SU-DHL-6 (cell line): ENCODE results near the gene SLC34A3.

Experiments used
- H2AFZ ChIP-seq: fragments of 200-600 bp; sonication (generic); 2 replicates; pipeline ENCODE4 v1.6.1; 2014; ENCODE audit warnings: low read depth, mild to moderate bottlenecking, moderate library complexity, mixed read lengths, antibody characterized with exemption, low read length; ENCODE audit not compliant: severe bottlenecking
- H3F3A ChIP-seq: fragments of 200-600 bp; shearing (Covaris generic); 2 replicates; pipeline ENCODE4 v1.6.0; 2016; ENCODE audit warnings: antibody characterized with exemption, mild to moderate bottlenecking; ENCODE audit not compliant: insufficient read depth
- H3K27ac ChIP-seq: fragments of 200-600 bp; sonication (generic); 2 replicates; pipeline ENCODE4 v1.5.1; 2016; ENCODE audit warnings: low read depth, mild to moderate bottlenecking, low read length, moderate library complexity, mixed read lengths
- H3K27me3 ChIP-seq: fragments of 200-600 bp; sonication (generic), shearing (Covaris generic); 2 replicates; pipeline ENCODE4 v1.6.0; 2014; ENCODE audit warnings: mild to moderate bottlenecking, low read length
- H3K36me3 ChIP-seq: fragments of 200-600 bp; sonication (generic); 2 replicates; pipeline ENCODE4 v1.6.1; 2014; ENCODE audit warnings: mild to moderate bottlenecking, low read length, mixed read lengths
- H3K4me2 ChIP-seq: fragments of 300-600, 200-600 bp; shearing (Covaris generic), sonication (generic); 2 replicates; pipeline ENCODE4 v1.6.0; 2014; ENCODE audit warnings: low read length, low read depth, mild to moderate bottlenecking; ENCODE audit not compliant: poor library complexity, severe bottlenecking
- H3K4me3 ChIP-seq: fragments of 200-600 bp; sonication (generic); 2 replicates; pipeline ENCODE4 v1.5.1; 2014; ENCODE audit warnings: antibody characterized with exemption, low read length, mild to moderate bottlenecking, mixed read lengths; ENCODE audit not compliant: insufficient read depth, poor library complexity, severe bottlenecking
- H3K79me2 ChIP-seq: fragments of 200-600 bp; sonication (generic); 2 replicates; pipeline ENCODE4 v1.6.1; 2014; ENCODE audit warnings: mild to moderate bottlenecking, low read length, moderate library complexity; ENCODE audit not compliant: insufficient read depth
- H3K9ac ChIP-seq: fragments of 200-600 bp; sonication (generic); 2 replicates; pipeline ENCODE4 v1.7.0; 2014; ENCODE audit warnings: mild to moderate bottlenecking, low read length
- H3K9me2 ChIP-seq: fragments of 200-600 bp; sonication (generic); replicated peaks from 2 replicates; pipeline ENCODE4 v1.6.1; 2014; ENCODE audit warnings: low read length; ENCODE audit not compliant: insufficient read depth
- H3K9me3 ChIP-seq: fragments of 200-600 bp; sonication (generic); 2 replicates; pipeline ENCODE4 v1.6.1; 2014; ENCODE audit warnings: low read length, mixed read lengths; ENCODE audit not compliant: insufficient read depth
- H4K20me1 ChIP-seq: fragments of 200-600 bp; sonication (generic); 2 replicates; pipeline ENCODE4 v1.6.1; 2014; ENCODE audit warnings: low read depth, mild to moderate bottlenecking, antibody characterized with exemption, low read length, moderate library complexity, mixed read lengths
- CTCF ChIP-seq: fragments of 200-600 bp; sonication (generic); IDR thresholded peaks from one replicate; pipeline ENCODE4 v1.5.1; 2017; ENCODE audit warnings: antibody characterized with exemption, mild to moderate bottlenecking, low read length, moderate library complexity; ENCODE audit not compliant: insufficient read depth, poor library complexity, severe bottlenecking
- EZH2phosphoT487 ChIP-seq: fragments of 200-600 bp; sonication (generic), shearing (Covaris generic); conservative IDR thresholded peaks from 2 replicates; pipeline ENCODE4 v1.6.1; 2018; ENCODE audit warnings: mild to moderate bottlenecking, antibody characterized with exemption, low read length, moderate library complexity, mixed read lengths

The SLC34A3 gene

GRCh38 chr9:137192859-137193258 lies 37.8 kb upstream of the SLC34A3 start:
- H3K79me2 ChIP-seq = peaks cover 11% of the 10 kb centered on the region
- no peaks in the 10 kb centered on the region for H3K9me2 ChIP-seq
- no peak for TF ChIP-seq CTCF
- TF ChIP-seq EZH2phosphoT487 = no peak
- no peak overlapping the region for H2AFZ ChIP-seq
- no peak overlapping the region for H3K4me2 ChIP-seq
- no peak overlapping the region for H3K9ac ChIP-seq
- H3F3A ChIP-seq = no peaks in the 10 kb centered on the region
- no peak overlapping the region for H3K27ac ChIP-seq
- H3K36me3 ChIP-seq = no peaks in the 10 kb centered on the region
- H3K27me3 ChIP-seq = no peaks in the 10 kb centered on the region
- H4K20me1 ChIP-seq = no peaks in the 10 kb centered on the region
- H3K4me3 ChIP-seq = no peak overlapping the region
- H3K9me3 ChIP-seq = no peaks in the 10 kb centered on the region

- peaks cover 6% of the 10 kb centered on the region; the same call in 1 of the 2 replicates for H3K79me2 ChIP-seq
- H3K9ac ChIP-seq = no peak overlapping the region
- no peak overlapping the region for H3K27ac ChIP-seq
- no peaks in the 10 kb centered on the region for H3K9me3 ChIP-seq
- no peaks in the 10 kb centered on the region for H3F3A ChIP-seq
- H4K20me1 ChIP-seq = no peaks in the 10 kb centered on the region
- H3K4me2 ChIP-seq = no peak overlapping the region
- TF ChIP-seq EZH2phosphoT487 (no peak), CTCF (no peak)
- H3K27me3 ChIP-seq = no peaks in the 10 kb centered on the region
- H2AFZ ChIP-seq = no peak overlapping the region
- no peak overlapping the region for H3K4me3 ChIP-seq
- no peaks in the 10 kb centered on the region for H3K36me3 ChIP-seq
- no peaks in the 10 kb centered on the region for H3K9me2 ChIP-seq
These were observed 36.9 kb upstream of the SLC34A3 start for GRCh38 chr9:137193771-137194170.

- Histone ChIP-seq H3K4me3 (no peak overlapping the region), H3K9me2 (no peaks in the 10 kb centered on the region), H3F3A (no peaks in the 10 kb centered on the region), H3K9me3 (no peaks in the 10 kb centered on the region), H3K4me2 (no peak overlapping the region), H2AFZ (no peak overlapping the region), H3K9ac (no peak overlapping the region), H3K79me2 (peaks cover 4% of the 10 kb centered on the region; the same call in 1 of the 2 replicates), H3K36me3 (no peaks in the 10 kb centered on the region), H3K27ac (no peak overlapping the region), H3K27me3 (no peaks in the 10 kb centered on the region), H4K20me1 (no peaks in the 10 kb centered on the region)
- TF ChIP-seq CTCF = no peak
- no peak for TF ChIP-seq EZH2phosphoT487
These were observed 36.3 kb upstream of the SLC34A3 start for GRCh38 chr9:137194388-137194787.
